GM18873 (cell line): ENCODE results near the gene STXBP5.

Experiments
- ATAC-seq: cut with Tn5 transposase; IDR thresholded peaks from one replicate; pipeline ENCODE4 v1.9.1; 2021; ENCODE audit warnings: mild to moderate bottlenecking, moderate library complexity, moderate number of reproducible peaks; ENCODE audit not compliant: unreplicated experiment, low FRiP score

The STXBP5 gene

DNA sequence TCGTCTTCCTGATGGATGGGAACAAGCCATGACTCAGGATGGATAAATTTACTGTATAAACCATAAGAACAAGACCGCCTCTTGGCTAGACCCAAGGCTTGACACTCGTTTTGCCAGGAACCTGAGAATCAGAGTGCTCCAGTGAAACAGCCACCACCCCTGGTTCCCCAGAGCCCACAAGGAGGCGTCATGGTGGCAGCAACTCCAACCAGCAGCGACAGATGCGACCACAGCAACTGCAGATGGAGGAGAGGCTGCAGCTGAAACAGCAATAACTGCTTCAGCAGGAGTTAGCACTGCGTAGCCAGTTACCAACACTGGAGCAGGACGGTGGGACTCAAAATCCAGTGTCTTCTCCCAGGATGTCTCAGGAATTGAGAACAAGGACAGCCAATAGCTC lies 203.4 kb downstream of the STXBP5 start:
- no peak for ATAC-seq

DNA sequence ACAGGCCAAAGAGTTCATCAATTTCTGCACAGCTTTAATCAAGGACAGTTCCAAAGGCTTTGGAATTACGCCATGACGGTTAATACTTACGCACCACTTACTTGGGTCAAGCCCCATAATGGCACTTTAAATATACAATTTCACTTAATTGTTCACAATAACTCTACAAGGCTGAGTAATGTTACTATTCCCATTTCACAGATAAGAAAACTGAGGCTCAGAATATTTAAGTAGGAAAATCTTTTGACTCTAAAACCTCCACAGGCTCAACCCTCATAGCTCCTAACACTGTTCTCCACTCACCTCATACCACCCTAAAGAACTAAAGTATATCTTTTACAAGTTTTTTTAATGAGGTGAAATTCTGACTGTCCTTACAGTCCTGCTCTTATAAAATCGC lies 212.4 kb downstream of the STXBP5 start:
- no peak for ATAC-seq

DNA sequence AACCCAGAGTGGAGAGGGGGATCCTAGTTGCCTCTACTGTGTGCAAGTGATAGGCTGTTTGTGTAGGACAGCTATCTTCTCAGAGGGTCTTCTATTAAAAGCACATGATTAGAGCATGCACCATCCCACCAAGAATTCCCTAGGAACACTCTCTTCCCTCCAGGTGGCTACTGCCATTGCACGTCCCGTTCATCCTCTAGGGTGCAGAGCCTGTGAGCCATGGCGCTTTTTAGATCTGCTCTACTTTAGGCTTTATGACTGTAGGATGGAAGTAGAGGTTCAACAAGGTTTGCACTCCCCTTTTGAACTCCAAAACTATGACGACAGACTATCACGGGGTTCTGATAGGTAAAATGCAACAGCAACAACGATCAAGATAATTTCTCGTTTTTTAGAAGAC lies 213.7 kb downstream of the STXBP5 start:
- no peak for ATAC-seq

DNA sequence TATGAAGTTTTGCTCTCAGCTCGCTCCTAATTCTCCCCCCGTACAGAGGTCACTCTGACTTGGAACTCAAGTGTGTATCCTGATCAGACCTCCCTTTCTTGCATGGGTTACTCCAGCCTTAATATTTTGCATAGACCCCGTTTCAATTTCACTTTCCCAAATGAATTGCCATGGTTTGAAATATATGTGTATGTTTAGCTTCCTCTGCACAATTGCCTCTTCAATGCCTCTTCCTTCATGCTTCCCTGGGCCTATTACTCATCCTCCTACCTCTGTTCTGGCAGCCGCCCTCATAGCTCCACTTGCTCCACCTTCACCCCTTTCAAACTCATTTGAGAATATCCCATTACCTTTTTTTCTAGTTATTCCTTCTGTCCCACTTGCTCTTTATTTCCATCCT lies 214.3 kb downstream of the STXBP5 start:
- no peak for ATAC-seq

DNA sequence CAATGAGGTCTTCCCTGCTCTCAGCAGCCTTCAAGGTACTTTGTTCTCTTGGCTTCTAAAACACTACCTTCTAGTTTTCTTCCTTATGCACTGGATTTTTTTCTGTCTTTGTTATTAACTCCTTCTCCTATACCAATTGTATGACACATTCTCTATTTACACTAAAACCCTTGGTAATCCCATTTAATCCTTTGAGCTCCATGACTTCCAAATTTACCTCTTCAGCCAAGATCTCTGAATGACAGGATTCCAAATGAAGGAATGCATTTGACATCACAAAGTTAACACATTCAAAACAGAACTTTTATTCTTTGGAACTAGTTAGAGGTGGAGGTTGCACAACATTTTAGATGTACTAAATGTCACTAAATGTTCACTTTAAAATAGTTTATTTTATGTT lies 217.7 kb downstream of the STXBP5 start:
- no peak for ATAC-seq

DNA sequence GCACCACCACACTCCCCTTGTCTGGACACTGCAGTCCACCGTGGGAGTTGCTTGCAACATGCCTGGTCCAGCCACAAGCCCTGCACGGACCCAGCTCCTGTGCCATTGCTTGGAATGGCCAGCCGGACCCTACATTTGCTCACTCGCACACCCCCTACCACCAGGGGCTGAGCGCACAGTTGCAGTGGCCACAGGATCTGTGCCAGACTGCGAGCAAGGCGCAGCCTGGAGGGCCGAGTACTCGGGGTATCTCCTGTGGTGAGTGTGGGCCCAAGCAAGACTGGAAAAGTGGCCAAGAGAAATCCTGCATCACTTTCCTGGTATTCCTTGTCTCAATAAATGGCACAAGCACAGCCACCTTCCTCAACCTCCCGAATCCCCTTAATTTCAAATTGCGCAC lies 218.9 kb downstream of the STXBP5 start:
- no peak for ATAC-seq

DNA sequence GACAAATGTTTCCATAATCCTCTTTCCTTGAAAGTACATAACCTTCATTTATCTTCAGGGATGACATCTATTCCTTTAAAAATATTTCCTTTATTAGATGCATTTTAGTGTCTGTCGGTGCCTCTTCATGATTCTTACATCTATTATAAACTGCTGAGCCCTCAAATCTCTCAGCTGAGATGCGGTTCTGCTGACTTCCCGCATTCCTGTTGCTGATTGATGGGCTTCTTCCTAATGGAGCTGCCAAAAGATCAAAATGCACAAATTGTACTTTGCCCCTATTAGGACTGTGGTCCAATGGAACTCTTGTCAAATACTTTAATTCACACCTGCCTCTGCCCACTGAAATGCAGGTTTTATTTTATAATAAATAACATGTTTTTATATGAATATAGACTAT lies 225.6 kb downstream of the STXBP5 start:
- ATAC-seq: no peak

DNA sequence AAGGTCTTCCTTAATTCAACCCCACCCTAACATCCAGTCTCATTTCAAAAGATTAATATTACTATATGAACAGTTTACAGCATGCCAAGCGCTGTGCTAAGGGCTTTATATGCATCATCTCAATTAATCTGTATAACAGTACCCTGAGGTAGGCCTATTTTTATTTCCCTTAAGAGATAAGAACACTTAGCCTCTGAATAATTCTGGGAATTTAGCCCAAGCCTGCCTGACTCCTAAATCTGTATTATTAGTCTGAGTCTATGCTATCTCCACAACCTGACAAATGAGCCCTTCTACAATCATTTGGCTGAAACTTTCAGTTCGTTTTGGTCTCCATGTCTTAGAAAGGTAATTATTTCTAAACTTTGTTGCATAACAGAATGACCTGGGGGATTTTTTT lies 226.6 kb downstream of the STXBP5 start:
- ATAC-seq: no peak

DNA sequence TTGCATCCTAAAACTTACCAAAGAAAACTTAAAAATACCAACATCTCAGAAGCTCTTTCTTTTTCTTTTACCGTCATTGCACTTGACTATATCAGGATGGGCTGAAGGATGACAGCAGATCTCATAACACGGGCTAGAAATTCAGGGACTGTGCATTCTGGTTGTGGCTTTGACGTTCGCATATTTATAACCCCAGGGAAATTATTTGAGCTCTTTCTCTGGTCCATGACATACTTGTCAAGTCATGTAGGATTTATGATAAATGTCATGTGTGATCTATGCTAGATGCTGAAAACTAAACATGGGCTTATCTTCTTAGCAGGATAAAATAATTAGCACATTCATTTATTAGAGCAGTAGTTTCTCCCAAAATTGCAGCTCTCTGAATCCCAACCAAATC lies 229.9 kb downstream of the STXBP5 start:
- ATAC-seq: no peak

DNA sequence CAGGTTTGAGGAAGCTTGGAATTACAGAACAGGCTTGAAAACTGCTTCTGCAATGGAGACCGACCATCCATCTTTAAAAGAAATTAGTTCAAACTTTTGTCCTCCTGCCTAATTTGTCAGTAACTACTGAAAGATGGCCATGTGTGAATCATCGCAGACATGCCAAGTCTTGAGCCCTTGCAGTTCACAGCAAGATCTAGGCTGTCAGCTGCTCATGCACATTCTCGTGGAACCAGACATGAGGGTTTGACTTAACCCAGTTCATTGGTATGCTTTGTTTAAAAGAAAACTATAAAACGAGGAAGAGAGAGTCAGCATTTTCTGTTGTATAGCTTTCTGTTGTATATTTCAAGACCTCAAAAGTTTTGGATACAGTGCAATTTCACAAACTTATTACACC lies 230.3 kb downstream of the STXBP5 start:
- ATAC-seq: no peak

DNA sequence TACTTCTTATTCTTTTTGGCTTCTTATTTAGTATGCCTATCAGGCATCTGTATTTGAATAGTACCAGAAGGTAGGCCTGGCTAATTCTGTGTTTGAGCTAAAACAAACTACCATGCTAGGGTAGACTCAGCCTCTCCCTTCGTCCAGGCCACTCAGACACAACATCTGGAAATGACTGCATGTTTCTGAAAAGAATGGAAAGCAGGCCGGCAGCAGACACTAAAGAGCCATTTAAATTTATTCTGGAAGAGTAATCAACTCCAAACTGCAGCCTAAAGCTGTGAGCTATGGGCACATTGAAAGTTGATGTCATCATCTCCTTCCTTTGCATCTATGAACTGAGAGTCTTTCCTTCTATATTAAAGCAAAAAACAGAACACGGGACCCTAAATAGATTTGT lies 233.4 kb downstream of the STXBP5 start:
- no peak for ATAC-seq

DNA sequence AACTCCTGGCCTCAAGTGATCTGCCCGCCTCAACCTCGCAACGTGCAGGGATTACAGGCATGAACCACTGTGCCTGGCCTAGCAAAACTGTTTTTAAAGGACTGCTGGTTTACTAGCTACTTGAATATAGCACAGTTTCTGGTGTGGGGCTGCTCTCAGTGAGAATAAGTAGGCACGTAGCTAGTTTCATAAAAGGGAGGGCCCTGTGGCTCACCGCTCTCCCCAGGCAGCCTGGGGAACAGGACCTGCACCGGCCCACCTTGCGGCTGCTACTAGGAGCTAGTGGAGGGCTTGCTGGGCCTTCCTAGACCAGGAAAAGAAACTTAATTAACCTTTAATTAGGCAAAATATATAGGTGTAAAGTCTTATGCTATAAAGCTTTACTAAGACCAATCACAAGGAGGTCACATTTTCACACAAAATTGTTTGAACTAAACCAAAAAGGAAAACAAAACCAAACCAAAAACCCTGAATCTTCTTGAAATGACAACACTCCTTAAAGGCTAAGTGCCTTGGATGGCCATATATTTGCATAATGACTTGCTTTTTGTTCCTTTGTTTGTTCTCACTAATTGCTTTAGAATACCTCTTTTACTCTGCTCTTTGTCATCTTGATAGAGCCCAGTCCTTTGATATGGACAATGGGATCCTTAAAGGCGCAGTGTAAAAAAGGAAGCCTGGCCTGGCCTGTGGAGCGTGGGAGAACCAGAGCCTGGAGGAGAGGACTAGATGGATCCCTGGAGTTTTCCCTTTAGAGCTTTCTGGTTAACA lies 234.7 kb downstream of the STXBP5 start:
- no peak for ATAC-seq
